Measurements from ENCODE around the gene RPRML.
A peak's percentile ranks its signal among the peaks of the same experiment; 100 is the strongest.

The RPRML gene

GRCh38 chr17:46943501-46944393 is 35.3 kb downstream of the RPRML start:
- peak; percentile 23 for DNase-seq

DNA sequence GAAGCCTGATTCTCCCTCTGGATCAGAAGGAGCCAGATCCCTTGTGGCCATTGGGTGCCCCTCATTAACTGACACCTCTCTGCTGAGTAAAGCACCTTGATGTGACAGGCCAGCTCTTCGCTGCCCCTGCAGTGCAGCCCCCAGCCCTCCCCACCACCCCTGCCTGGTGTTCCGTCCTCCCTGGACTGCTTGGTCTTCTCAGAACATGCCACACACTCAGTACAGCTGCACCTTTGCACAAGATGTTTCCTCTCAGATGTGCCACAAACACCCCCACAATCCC is 35.9 kb downstream of the RPRML start:
- no peak for DNase-seq

GRCh38 chr17:46942441-46943217 is 36.4 kb downstream of the RPRML start:
- peak; percentile 73 for DNase-seq

GRCh38 chr17:46940692-46941404 is 38.2 kb downstream of the RPRML start:
- DNase-seq: peak; percentile 80

DNA sequence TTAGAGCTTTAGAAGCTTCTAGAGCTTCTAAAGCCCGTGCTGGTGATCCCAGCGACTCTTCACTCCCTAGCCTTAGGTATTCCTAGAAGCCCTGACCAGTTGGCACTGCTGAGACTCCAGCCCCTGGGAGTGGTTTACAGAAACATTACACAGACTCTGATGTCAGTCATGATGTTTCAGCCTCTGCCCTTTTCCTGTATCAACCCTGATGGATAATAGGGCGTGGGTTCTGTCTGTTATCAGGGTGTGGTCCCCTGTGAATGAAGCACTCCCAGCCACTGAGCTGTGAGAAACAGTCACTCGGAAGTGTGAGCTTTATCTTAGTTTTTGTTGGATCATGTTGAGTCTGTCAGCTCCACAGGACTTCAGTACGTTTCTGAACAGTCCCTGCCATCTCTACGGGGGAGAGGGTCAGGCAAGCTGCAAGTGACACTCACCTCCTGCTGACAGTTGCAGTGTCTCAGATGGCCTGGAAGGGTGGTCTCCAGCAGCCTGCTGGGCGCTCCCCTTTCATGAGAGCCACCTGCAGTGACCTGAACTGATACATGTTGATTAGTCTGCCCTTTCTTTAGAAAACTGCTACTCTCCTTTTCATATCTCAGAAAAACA is 43.3 kb downstream of the RPRML start:
- peak; percentile 95 for DNase-seq

GRCh38 chr17:46931596-46931995 is 47.5 kb downstream of the RPRML start:
- DNase-seq: no peak

GRCh38 chr17:46930051-46930450 is 49.0 kb downstream of the RPRML start:
- DNase-seq: no peak

GRCh38 chr17:46929413-46929812 is 49.6 kb downstream of the RPRML start:
- DNase-seq: no peak

- DNase-seq: no peak
Measured at GRCh38 chr17:46928467-46929261, 50.4 kb downstream of the RPRML start.
